Spinal cord (tissue), 10 donors: Measurements from ENCODE around the gene ST7. TPM values are rescaled to one million over a fixed set of nuclear protein-coding genes. Genes with fewer than 3 reads are reported as not detected.

Experiments
- DNase-seq, 6 donors: peaks; one replicate each; pipeline versions ENCODE4 v3.0.0 to v3.0.0-alpha.2; 2013 to 2015; ENCODE audit warnings: low spot score in 6 of 6, low read depth in 4 of 6
- H3K27ac ChIP-seq: one replicate; pipeline ENCODE4 v1.5.1; 2013; ENCODE audit warnings: low read depth, low read length, control low read depth
- H3K27me3 ChIP-seq: one replicate; pipeline ENCODE4 v1.6.1; 2013; ENCODE audit warnings: low read length; ENCODE audit not compliant: control insufficient read depth, insufficient read depth
- H3K36me3 ChIP-seq: one replicate; pipeline ENCODE4 v1.6.1; 2013; ENCODE audit warnings: low read length; ENCODE audit not compliant: control insufficient read depth, insufficient read depth
- H3K4me1 ChIP-seq: one replicate; pipeline ENCODE4 v1.6.1; 2013; ENCODE audit warnings: low read length; ENCODE audit not compliant: control insufficient read depth, insufficient read depth
- H3K4me3 ChIP-seq: one replicate; pipeline ENCODE4 v1.5.1; 2013; ENCODE audit warnings: low read depth, low read length, control low read depth
- H3K9me3 ChIP-seq: one replicate; pipeline ENCODE4 v1.6.1; 2013; ENCODE audit warnings: low read length; ENCODE audit not compliant: control insufficient read depth, insufficient read depth
- WGBS: methylation state at CpG from one replicate; pipeline ENCODE4 v1.1.5; 2013; ENCODE audit warnings: missing lambda C conversion rate; ENCODE audit not compliant: insufficient coverage; 5-methylcytosine and 5-hydroxymethylcytosine counted together
- polyA plus RNA-seq, 2 donors: library from polyadenylated mRNA; unstranded; fragments of 120-200 nt; gene quantifications; one replicate each; pipeline ENCODE4 v1.2.1, GENCODE V29; 2013; ENCODE audit not compliant: insufficient read length in 2 of 2
- total RNA-seq, 2 donors: library from RNA; depleted of rRNA in 1 of 2; stranded (reverse); fragments of 120-200 nt in 1 of 2; fragments of >200 nt in 1 of 2; gene quantifications; one replicate each; pipeline versions ENCODE4 v1.2.3 to v1.2.4, GENCODE V29; 2013 to 2014
- donor health status: healthy.

ST7 gene
- total and polyA plus RNA-seq, 4 donors = 27.0 to 35.7 (median 31.8) TPM

DNA sequence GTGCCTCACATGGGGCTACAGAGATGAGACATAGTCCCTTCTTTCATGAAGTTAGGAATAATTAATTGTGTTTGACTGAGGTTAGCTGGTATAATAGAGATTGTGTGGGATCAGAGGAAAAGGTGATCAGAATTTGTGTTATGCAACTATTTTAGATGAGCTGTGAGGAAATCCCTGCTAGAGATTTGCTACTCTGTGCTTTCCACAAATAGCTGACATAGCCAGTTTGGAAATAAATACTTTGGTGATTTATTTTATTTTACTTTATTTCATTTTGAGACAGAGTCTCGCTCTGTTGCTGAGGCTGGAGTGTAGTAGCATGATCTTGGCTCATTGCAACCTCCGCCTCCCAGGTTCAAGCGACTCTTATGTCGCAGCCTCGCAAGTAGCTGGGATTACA, 32.3 kb downstream of the ST7 start:
- H3K27ac ChIP-seq = no peak overlapping the region
- no peaks in the 10 kb centered on the region for H3K4me1 ChIP-seq
- H3K4me3 ChIP-seq = no peak overlapping the region
- no peaks in the 10 kb centered on the region for H3K9me3 ChIP-seq
- no peaks in the 10 kb centered on the region for H3K36me3 ChIP-seq
- no peaks in the 10 kb centered on the region for H3K27me3 ChIP-seq
- WGBS = 100% methylated on average over 1 of the region's 5 CpGs
- no peak for DNase-seq

DNA sequence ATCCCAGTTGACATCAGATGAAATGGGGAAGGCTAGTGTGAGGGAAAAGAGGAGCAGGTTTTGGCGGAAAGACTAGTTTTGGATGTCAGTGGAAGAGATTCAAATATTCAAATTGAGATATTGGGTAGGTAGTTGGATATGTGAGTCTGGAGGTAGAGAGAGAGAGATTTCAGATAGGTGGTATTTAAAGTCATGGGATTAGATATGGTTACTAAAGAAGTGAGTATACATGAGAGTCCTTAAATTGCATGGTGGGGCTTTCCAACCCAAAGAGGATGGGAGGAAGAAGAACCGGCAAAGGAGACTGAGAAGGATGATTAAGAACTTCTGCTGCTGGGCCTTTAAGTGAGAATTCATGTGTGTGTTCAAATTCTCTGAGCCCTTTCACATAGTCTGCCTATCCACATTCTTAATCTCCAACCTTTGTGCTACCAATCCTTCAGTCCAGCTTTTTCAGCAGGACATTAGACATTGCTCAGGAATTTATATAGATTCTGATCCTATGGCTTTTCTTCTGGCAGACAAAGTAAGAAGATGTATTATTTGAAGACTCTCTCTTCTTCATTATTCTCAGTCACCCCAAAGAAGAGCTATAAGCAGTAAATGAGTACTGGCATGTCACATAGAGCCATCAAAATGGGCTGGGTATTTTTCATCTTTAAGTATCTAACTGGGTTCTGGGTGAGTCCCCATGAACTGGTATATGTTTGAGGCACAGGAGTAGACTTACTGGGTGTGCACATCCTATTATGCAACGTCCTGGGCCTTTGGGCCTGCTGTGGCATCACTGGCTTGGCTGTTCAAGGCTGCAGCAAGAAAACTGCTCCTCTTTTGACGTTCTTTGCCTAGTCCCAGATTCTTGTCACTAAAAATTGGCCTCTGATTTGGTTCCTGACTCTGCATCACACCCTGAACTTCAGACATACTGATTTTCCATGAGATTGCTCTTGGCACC, 33.6 kb downstream of the ST7 start:
- no peaks in the 10 kb centered on the region for H3K36me3 ChIP-seq
- no peaks in the 10 kb centered on the region for H3K27me3 ChIP-seq
- no peaks in the 10 kb centered on the region for H3K4me1 ChIP-seq
- 93% methylated on average over 3 of the region's 4 CpGs for WGBS
- H3K27ac ChIP-seq = no peak overlapping the region
- peaks cover 3% of the 10 kb centered on the region for H3K9me3 ChIP-seq
- H3K4me3 ChIP-seq = no peak overlapping the region
- DNase-seq = no peak

DNA sequence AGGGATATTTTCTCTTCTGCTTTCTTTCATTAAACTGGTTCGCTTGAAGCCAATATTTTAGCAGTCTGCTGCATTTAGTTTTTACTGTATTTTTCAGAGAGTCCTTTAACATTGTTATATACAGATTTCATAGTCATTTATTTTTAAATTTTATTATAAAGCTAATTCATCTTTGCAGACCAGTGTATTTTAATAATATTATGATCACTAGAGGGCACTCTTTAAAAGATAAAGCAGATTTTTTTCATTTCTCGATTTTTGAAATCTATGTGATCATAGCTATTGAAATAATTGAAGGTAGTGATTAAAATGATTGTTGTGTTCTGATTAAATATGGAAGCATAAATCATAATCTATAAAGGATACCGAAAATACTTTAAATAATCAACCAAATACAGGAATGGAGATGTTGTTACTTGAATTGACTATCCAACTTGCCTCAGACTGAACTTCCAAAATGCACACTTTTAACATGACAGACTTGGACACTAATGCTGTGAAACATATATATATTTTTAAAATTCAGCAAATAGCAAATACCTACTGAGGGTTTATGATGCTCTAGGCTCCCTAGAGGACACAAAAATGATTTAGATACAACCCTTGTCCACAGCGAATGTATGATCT, 35.2 kb downstream of the ST7 start:
- H3K4me1 ChIP-seq = no peaks in the 10 kb centered on the region
- DNase-seq = peak in 1 of 6 donors; percentile 53
- no peaks in the 10 kb centered on the region for H3K36me3 ChIP-seq
- WGBS = no CpG with 5 or more reads among the region's 4 CpGs
- H3K9me3 ChIP-seq = peaks cover 3% of the 10 kb centered on the region
- H3K27ac ChIP-seq = no peak overlapping the region
- H3K27me3 ChIP-seq = no peaks in the 10 kb centered on the region
- H3K4me3 ChIP-seq = no peak overlapping the region

DNA sequence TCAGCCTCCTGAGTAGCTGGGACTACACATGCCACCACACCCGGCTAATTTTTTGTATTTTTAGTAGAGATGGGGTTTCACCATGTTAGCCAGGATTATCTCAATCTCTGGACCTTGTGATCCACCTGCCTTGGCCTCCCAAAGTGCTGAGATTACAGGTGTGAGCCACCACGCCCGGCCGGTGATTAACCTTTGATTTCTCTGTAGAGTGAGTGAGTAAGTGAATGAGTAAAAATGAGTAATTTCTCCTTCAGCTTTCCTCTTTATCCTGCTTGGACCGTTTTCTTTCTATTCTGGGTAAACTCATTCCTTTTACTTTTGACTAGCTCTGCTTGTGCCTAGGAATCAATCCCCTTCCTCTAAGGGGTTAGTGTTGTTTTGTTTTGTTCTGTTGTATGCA, 36.8 kb downstream of the ST7 start:
- no peaks in the 10 kb centered on the region for H3K4me1 ChIP-seq
- no peak for DNase-seq
- H3K36me3 ChIP-seq = no peaks in the 10 kb centered on the region
- H3K9me3 ChIP-seq = peaks cover 3% of the 10 kb centered on the region
- WGBS = no CpG with 5 or more reads among the region's 5 CpGs
- no peak overlapping the region for H3K4me3 ChIP-seq
- no peak overlapping the region for H3K27ac ChIP-seq
- H3K27me3 ChIP-seq = no peaks in the 10 kb centered on the region

DNA sequence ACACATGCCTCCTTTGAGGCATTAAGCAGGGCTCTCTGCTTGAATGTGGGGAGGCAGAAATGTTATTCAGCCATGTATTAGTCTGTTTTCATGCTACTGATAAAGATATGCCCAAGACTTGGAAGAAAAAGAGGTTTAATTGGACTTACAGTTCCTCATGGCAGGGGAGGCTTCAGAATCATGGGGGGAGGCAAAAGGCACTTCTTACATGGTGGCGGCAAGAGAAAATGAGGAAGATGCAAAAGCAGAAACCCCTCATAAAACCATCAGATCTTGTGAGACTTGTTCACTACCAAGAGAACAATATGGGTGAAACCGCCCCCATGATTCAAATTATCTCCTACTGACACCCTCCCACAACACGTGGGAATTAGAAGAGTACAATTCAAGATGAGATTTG, 37.9 kb downstream of the ST7 start:
- WGBS = 100% methylated on average over 1 of the region's 3 CpGs

DNA sequence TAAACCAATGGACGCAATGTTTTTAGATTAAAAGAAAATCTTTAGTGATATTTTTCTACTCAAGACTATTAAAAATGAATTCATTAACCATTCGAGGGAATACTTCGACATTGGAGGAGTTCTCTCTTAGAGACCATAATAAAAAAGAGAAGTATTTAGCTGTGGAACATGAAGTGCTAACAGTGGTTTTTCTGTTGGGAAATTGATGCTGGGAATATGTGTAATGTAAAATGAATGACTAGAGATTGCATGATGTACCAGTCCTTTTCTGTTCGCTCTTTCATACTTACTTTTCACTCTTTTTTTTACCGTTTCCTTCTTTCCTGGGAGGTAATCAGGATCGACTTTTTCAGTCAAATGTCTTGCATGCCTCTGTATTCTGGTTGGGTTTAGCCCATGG, 41.3 kb downstream of the ST7 start:
- H3K4me3 ChIP-seq = no peak overlapping the region
- no peaks in the 10 kb centered on the region for H3K4me1 ChIP-seq
- no peaks in the 10 kb centered on the region for H3K27me3 ChIP-seq
- no CpG with 5 or more reads among the region's 6 CpGs for WGBS
- H3K36me3 ChIP-seq = no peaks in the 10 kb centered on the region
- H3K9me3 ChIP-seq = peaks cover 3% of the 10 kb centered on the region
- no peak for DNase-seq
- H3K27ac ChIP-seq = no peak overlapping the region

More for the DNA sequence above, 37.9 kb downstream of the ST7 start:
- H3K27me3 ChIP-seq = no peaks in the 10 kb centered on the region
- H3K9me3 ChIP-seq = peaks cover 3% of the 10 kb centered on the region
- no peaks in the 10 kb centered on the region for H3K4me1 ChIP-seq
- H3K36me3 ChIP-seq = no peaks in the 10 kb centered on the region
- H3K27ac ChIP-seq = no peak overlapping the region
- no peak for DNase-seq
- no peak overlapping the region for H3K4me3 ChIP-seq

DNA sequence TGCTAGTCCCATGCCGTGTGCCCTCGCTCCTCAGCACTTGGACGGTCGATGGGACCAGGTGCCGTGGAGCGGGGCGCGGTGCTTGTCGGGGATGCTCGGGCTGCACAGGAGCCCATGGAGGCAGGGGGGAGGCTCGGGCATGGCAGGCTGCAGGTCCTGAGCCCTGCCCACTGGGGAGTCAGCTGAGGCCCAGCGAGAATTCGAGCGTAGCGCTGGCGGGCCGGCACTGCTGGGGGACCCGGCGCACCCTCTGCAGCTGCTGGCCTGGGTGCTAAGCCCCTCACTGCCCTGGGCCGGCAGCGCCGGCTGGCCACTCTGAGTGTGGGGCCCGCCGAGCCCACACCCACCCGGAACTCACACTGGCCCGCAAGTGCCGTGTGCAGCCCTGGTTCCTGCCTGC, 44.7 kb downstream of the ST7 start:
- no peak overlapping the region for H3K4me3 ChIP-seq
- H3K36me3 ChIP-seq = no peaks in the 10 kb centered on the region
- no peaks in the 10 kb centered on the region for H3K9me3 ChIP-seq
- H3K27me3 ChIP-seq = no peaks in the 10 kb centered on the region
- H3K4me1 ChIP-seq = no peaks in the 10 kb centered on the region
- 97% methylated on average over 27 of the region's 27 CpGs for WGBS
- no peak for DNase-seq
- no peak overlapping the region for H3K27ac ChIP-seq

DNA sequence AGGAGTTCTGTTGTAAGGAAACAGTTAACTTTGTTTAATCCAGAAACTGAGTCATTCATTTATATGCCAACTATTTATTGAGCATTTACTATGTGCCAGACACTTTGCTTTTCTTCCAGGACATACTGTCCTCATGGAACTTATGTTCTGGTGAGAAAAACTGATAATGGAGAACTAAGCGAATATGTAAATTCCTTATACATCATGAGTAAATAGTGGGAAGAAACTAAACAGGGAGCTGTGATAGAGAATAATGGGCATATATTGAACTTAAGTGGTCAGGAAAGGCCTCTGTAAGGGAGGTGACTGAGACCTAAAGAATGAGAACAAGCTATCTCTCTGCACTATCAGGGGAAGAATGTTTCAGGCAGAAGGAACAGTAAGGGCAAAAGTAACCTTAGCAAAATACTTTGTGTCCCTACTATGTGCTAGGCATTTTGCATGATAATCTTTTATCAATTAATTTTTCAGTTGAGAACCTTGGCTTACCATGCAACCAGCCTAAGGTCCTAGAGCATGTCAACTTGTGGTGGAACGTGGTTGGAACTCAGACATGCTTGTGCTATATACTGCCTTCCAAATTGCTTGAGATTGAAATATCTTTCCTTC, 45.4 kb downstream of the ST7 start:
- 80% methylated on average over 1 of the region's 2 CpGs for WGBS
- Histone ChIP-seq H3K27ac (no peak overlapping the region), H3K9me3 (no peaks in the 10 kb centered on the region), H3K27me3 (no peaks in the 10 kb centered on the region), H3K4me1 (no peaks in the 10 kb centered on the region), H3K36me3 (no peaks in the 10 kb centered on the region), H3K4me3 (no peak overlapping the region)
- no peak for DNase-seq

DNA sequence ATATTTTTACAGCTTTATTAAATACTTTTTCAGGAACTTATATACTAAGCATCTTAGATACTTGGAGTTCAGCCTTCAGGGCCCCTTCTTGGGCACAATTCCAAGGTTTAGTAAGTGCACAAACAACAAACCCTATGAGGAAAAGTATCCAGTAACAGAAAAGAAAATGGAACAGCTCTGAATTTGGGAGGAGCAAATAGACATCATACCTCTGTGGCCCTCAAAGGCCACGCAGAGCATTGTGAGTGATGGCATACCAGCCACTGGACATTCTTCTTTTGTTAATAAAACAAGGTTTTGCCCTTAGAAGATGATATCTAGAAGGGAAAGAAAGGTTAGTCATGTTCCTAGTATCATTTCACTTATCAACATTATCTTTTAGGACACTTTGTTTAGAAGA, 46.0 kb downstream of the ST7 start:
- no CpG with 5 or more reads among the region's 1 CpG for WGBS
- Histone ChIP-seq H3K9me3 (no peaks in the 10 kb centered on the region), H3K4me3 (no peak overlapping the region), H3K27ac (no peak overlapping the region), H3K27me3 (no peaks in the 10 kb centered on the region), H3K36me3 (no peaks in the 10 kb centered on the region), H3K4me1 (no peaks in the 10 kb centered on the region)
- DNase-seq = no peak
